Measurements from ENCODE around the gene ISCU.
A peak's percentile ranks its signal among the peaks of the same experiment; 100 is the strongest.

The ISCU gene

DNA sequence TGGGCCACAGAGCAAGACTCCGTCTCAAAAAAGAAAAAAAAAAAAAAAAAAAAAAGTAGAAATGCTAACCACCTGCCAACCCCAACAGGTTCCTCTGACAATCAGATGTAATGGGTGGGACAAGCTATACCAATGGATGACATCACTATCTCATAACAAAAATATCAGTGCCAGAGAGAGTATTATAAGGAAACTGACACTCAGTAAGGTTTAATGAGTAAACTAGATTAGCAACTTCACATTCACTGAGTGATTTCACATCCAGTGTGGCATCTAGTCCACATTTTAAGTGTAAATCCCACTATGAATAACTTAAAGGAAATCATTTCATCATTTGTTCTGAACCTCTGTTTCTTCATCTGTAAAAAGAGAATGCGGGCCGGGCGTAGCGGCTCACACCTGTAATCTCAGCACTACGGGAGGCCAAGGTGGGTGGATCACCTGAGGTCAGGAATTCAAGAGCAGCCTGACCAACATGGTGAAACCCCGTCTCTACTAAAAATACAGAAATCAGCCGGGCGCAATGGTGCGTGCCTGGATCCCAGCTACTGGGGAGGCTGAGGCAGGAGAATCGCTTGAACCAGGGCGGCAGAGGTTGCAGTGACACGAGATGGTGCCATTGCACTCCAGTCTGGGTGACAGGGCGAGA, 3.3 kb upstream of the ISCU start:
- TF ChIP-seq, protein P1, sequence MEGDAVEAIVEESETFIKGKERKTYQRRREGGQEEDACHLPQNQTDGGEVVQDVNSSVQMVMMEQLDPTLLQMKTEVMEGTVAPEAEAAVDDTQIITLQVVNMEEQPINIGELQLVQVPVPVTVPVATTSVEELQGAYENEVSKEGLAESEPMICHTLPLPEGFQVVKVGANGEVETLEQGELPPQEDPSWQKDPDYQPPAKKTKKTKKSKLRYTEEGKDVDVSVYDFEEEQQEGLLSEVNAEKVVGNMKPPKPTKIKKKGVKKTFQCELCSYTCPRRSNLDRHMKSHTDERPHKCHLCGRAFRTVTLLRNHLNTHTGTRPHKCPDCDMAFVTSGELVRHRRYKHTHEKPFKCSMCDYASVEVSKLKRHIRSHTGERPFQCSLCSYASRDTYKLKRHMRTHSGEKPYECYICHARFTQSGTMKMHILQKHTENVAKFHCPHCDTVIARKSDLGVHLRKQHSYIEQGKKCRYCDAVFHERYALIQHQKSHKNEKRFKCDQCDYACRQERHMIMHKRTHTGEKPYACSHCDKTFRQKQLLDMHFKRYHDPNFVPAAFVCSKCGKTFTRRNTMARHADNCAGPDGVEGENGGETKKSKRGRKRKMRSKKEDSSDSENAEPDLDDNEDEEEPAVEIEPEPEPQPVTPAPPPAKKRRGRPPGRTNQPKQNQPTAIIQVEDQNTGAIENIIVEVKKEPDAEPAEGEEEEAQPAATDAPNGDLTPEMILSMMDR (IDR thresholded peaks at IDR 0.05; ENCODE audit: borderline replicate concordance, control extremely low read depth, extremely low read depth, insufficient read depth, missing control alignments): no peak
- DNase-seq (ENCODE audit: low spot score): no peak
- in situ Hi-C loops (cut with MboI; ENCODE audit: low sequenced_read_pairs, unreplicated experiment): loop anchor here (25.0 kb wide), 1 partner anchor 528 kb away; the partner anchor contains the start of genes ALKBH2 and UNG

GRCh38 chr12:108559748-108560147, 2.6 kb upstream of the ISCU start:
- DNase-seq (ENCODE audit: low spot score): no peak
- in situ Hi-C loops (cut with MboI; ENCODE audit: low sequenced_read_pairs, unreplicated experiment): loop anchor here (10.0 to 25.0 kb wide), 2 partner anchors 245 to 528 kb away; partner anchors contain the start of genes ALKBH2 and UNG
- TF ChIP-seq, protein P1 (IDR thresholded peaks at IDR 0.05; ENCODE audit: borderline replicate concordance, control extremely low read depth, extremely low read depth, insufficient read depth, missing control alignments): no peak

- no peak for DNase-seq (ENCODE audit: low spot score)
- in situ Hi-C loops (cut with MboI; ENCODE audit: low sequenced_read_pairs, unreplicated experiment): loop anchor here (10.0 to 25.0 kb wide), 2 partner anchors 244 to 527 kb away; partner anchors contain the start of genes ALKBH2 and UNG
These were observed 2.1 kb upstream of the ISCU start for GRCh38 chr12:108560321-108560721.

GRCh38 chr12:108560752-108561719, 1.4 kb upstream of the ISCU start, which contains the start of gene SART3:
SART3 (minus strand) TSS chr12:108561173; CDS start chr12:108561154, 19 bp downstream.
- peak; percentile 88 for DNase-seq (ENCODE audit: low spot score)
- in situ Hi-C loops (cut with MboI; ENCODE audit: low sequenced_read_pairs, unreplicated experiment): loop anchor here (10.0 to 25.0 kb wide), 2 partner anchors 244 to 526 kb away; partner anchors contain the start of genes ALKBH2 and UNG
- TF ChIP-seq, protein P1 (IDR thresholded peaks at IDR 0.05; ENCODE audit: borderline replicate concordance, control extremely low read depth, extremely low read depth, insufficient read depth, missing control alignments): no peak

More at GRCh38 chr12:108560321-108560721, 2.1 kb upstream of the ISCU start:
- TF ChIP-seq, protein P1 (IDR thresholded peaks at IDR 0.05; ENCODE audit: borderline replicate concordance, control extremely low read depth, extremely low read depth, insufficient read depth, missing control alignments): no peak

GRCh38 chr12:108561852-108562347, 496 bp upstream of the ISCU start:
- TF ChIP-seq, protein P1 (IDR thresholded peaks at IDR 0.05; ENCODE audit: borderline replicate concordance, control extremely low read depth, extremely low read depth, insufficient read depth, missing control alignments): no peak
- no peak for DNase-seq (ENCODE audit: low spot score)
- in situ Hi-C loops (cut with MboI; ENCODE audit: low sequenced_read_pairs, unreplicated experiment): loop anchor here (10.0 to 25.0 kb wide), 2 partner anchors 243 to 525 kb away; partner anchors contain the start of genes ALKBH2 and UNG
